ENCODE data around the gene MRPL54. TPM values are rescaled to one million over a fixed set of nuclear protein-coding genes. Genes with fewer than 3 reads are reported as not detected.

MRPL54 gene
- total RNA-seq, 1 donor from 2014 or later = 15.1 TPM

GRCh38 chr19:3733549-3734309, 28.8 kb upstream of the MRPL54 start:
- Histone ChIP-seq H2AFZ (replicated peaks) (no peak overlapping the region), H3K9me3 (ENCODE audit: low read depth) (no peaks in the 10 kb centered on the region), H3K36me3 (no peaks in the 10 kb centered on the region), H3F3A (ENCODE audit: low read depth) (no peaks in the 10 kb centered on the region), H3K27ac (no peak overlapping the region), H3K4me1 (no peaks in the 10 kb centered on the region), H3K9ac (no peak overlapping the region), H4K20me1 (ENCODE audit: low read depth) (no peaks in the 10 kb centered on the region), H3K4me2 (no peak overlapping the region), H3K27me3 (no peaks in the 10 kb centered on the region), H3K4me3 (no peak overlapping the region), H3K79me2 (ENCODE audit: low read depth) (no peaks in the 10 kb centered on the region)
- no peak for DNase-seq (ENCODE audit: low spot score)
- H3K27ac Mint-ChIP-seq = peak overlapping the region; percentile 24
- H3K4me3 Mint-ChIP-seq = no peak overlapping the region
- no peaks in the 10 kb centered on the region for H3K36me3 Mint-ChIP-seq
- peaks cover 3% of the 10 kb centered on the region for H3K4me1 Mint-ChIP-seq
- H3K9me3 Mint-ChIP-seq = no peaks in the 10 kb centered on the region
- TF ChIP-seq EZH2phosphoT487 (IDR thresholded peaks at IDR 0.05) = no peak
- no peak for TF ChIP-seq EZH2 (IDR thresholded peaks at IDR 0.05)
- peaks cover 8% of the 10 kb centered on the region for H3K27me3 Mint-ChIP-seq (ENCODE audit: insufficient read depth, low read depth)

GRCh38 chr19:3734310-3734600, 28.2 kb upstream of the MRPL54 start:
- no peaks in the 10 kb centered on the region for H3K4me1 ChIP-seq
- H3K36me3 ChIP-seq = no peaks in the 10 kb centered on the region
- no peak overlapping the region for H2AFZ ChIP-seq (replicated peaks)
- no peak overlapping the region for H3K4me2 ChIP-seq
- no peaks in the 10 kb centered on the region for H3K9me3 Mint-ChIP-seq
- H3K27me3 Mint-ChIP-seq (ENCODE audit: insufficient read depth, low read depth) = peaks cover 8% of the 10 kb centered on the region
- no peak for DNase-seq (ENCODE audit: low spot score)
- H3K9ac ChIP-seq = no peak overlapping the region
- TF ChIP-seq EZH2phosphoT487 (IDR thresholded peaks at IDR 0.05) (no peak), CTCF (IDR thresholded peaks at IDR 0.05) (no peak), EZH2 (IDR thresholded peaks at IDR 0.05) (no peak)
- H3K4me3 Mint-ChIP-seq = no peak overlapping the region
- no peak overlapping the region for H3K27ac ChIP-seq
- H3K4me3 ChIP-seq = no peak overlapping the region
- H4K20me1 ChIP-seq (ENCODE audit: low read depth) = no peaks in the 10 kb centered on the region
- no peaks in the 10 kb centered on the region for H3K9me3 ChIP-seq (ENCODE audit: low read depth)
- H3K27ac Mint-ChIP-seq = no peak overlapping the region
- no peaks in the 10 kb centered on the region for H3K36me3 Mint-ChIP-seq
- H3K4me1 Mint-ChIP-seq = peaks cover under 1% of the 10 kb centered on the region
- no peaks in the 10 kb centered on the region for H3K27me3 ChIP-seq
- H3F3A ChIP-seq (ENCODE audit: low read depth) = no peaks in the 10 kb centered on the region
- H3K79me2 ChIP-seq (ENCODE audit: low read depth) = no peaks in the 10 kb centered on the region

GRCh38 chr19:3736106-3736724, 26.3 kb upstream of the MRPL54 start:
- Mint-ChIP-seq H3K9me3 (no peaks in the 10 kb centered on the region), H3K27me3 (ENCODE audit: insufficient read depth, low read depth) (peaks cover 4% of the 10 kb centered on the region), H3K4me3 (no peak overlapping the region), H3K36me3 (no peaks in the 10 kb centered on the region), H3K4me1 (no peaks in the 10 kb centered on the region), H3K27ac (peak overlapping the region; percentile 6)
- Histone ChIP-seq H3F3A (ENCODE audit: low read depth) (no peaks in the 10 kb centered on the region), H3K9me3 (ENCODE audit: low read depth) (no peaks in the 10 kb centered on the region), H3K4me1 (no peaks in the 10 kb centered on the region), H3K36me3 (no peaks in the 10 kb centered on the region), H3K4me3 (no peak overlapping the region), H3K9ac (no peak overlapping the region), H3K27me3 (no peaks in the 10 kb centered on the region), H3K79me2 (ENCODE audit: low read depth) (no peaks in the 10 kb centered on the region), H3K27ac (no peak overlapping the region), H2AFZ (replicated peaks) (no peak overlapping the region), H4K20me1 (ENCODE audit: low read depth) (no peaks in the 10 kb centered on the region), H3K4me2 (no peak overlapping the region)
- DNase-seq (ENCODE audit: low spot score) = no peak
- no peak for TF ChIP-seq EZH2 (IDR thresholded peaks at IDR 0.05)
- no peak for TF ChIP-seq CTCF (IDR thresholded peaks at IDR 0.05)
- TF ChIP-seq EZH2phosphoT487 (IDR thresholded peaks at IDR 0.05) = no peak
